ENCODE measurements around the gene ELOA. TPM values are rescaled to one million over a fixed set of nuclear protein-coding genes. Genes with fewer than 3 reads are reported as not detected.

ELOA gene
- total RNA-seq, 1 donor from 2014 or later = 58.1 TPM

GRCh38 chr1:23784846-23785245 lies 41.6 kb downstream of the ELOA start:
- no peak overlapping the region for H3K9ac ChIP-seq (ENCODE audit: low read length)
- peaks cover 37% of the 10 kb centered on the region for H3K36me3 ChIP-seq (ENCODE audit: insufficient read depth, low read length)
- no peak overlapping the region for H3K27ac Mint-ChIP-seq (ENCODE audit: unreplicated experiment)
- peaks cover 11% of the 10 kb centered on the region for H3K4me1 ChIP-seq (ENCODE audit: insufficient read depth, low read length)
- H3K27ac ChIP-seq (ENCODE audit: low read depth, low read length) = no peak overlapping the region
- no peak overlapping the region for H3K4me3 Mint-ChIP-seq (ENCODE audit: unreplicated experiment)
- peaks cover 5% of the 10 kb centered on the region for H3K4me1 Mint-ChIP-seq (ENCODE audit: low read depth, unreplicated experiment)
- no peaks in the 10 kb centered on the region for H3K27me3 ChIP-seq (ENCODE audit: insufficient read depth, low read length)
- DNase-seq (ENCODE audit: low read depth) (no peak), FAIRE-seq (no peak)
- no peaks in the 10 kb centered on the region for H3K27me3 Mint-ChIP-seq (ENCODE audit: low read depth, unreplicated experiment)
- peaks cover 21% of the 10 kb centered on the region for H4K20me1 ChIP-seq (ENCODE audit: insufficient read depth, low read length)
- H2AFZ ChIP-seq (ENCODE audit: low read depth, low read length) = no peak overlapping the region
- TF ChIP-seq, protein P1, sequence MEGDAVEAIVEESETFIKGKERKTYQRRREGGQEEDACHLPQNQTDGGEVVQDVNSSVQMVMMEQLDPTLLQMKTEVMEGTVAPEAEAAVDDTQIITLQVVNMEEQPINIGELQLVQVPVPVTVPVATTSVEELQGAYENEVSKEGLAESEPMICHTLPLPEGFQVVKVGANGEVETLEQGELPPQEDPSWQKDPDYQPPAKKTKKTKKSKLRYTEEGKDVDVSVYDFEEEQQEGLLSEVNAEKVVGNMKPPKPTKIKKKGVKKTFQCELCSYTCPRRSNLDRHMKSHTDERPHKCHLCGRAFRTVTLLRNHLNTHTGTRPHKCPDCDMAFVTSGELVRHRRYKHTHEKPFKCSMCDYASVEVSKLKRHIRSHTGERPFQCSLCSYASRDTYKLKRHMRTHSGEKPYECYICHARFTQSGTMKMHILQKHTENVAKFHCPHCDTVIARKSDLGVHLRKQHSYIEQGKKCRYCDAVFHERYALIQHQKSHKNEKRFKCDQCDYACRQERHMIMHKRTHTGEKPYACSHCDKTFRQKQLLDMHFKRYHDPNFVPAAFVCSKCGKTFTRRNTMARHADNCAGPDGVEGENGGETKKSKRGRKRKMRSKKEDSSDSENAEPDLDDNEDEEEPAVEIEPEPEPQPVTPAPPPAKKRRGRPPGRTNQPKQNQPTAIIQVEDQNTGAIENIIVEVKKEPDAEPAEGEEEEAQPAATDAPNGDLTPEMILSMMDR (IDR thresholded peaks at IDR 0.05; ENCODE audit: insufficient read depth, low read depth, low read length) = no peak
- no peak for TF ChIP-seq EZH2 (IDR thresholded peaks at IDR 0.05; ENCODE audit: insufficient read depth, low read length)
- H3K9me3 ChIP-seq (ENCODE audit: insufficient read depth, low read depth, low read length) = no peaks in the 10 kb centered on the region
- no peak overlapping the region for H3K4me2 ChIP-seq (ENCODE audit: low read length)
- H3K9me3 Mint-ChIP-seq (ENCODE audit: unreplicated experiment) = no peaks in the 10 kb centered on the region
- H3K36me3 Mint-ChIP-seq (ENCODE audit: low read depth, unreplicated experiment) = peaks cover 11% of the 10 kb centered on the region
- H3K79me2 ChIP-seq (ENCODE audit: insufficient read depth, low read length) = peaks cover 42% of the 10 kb centered on the region
- H3K4me3 ChIP-seq (ENCODE audit: insufficient read depth, low read depth, low read length) = no peak overlapping the region

DNA sequence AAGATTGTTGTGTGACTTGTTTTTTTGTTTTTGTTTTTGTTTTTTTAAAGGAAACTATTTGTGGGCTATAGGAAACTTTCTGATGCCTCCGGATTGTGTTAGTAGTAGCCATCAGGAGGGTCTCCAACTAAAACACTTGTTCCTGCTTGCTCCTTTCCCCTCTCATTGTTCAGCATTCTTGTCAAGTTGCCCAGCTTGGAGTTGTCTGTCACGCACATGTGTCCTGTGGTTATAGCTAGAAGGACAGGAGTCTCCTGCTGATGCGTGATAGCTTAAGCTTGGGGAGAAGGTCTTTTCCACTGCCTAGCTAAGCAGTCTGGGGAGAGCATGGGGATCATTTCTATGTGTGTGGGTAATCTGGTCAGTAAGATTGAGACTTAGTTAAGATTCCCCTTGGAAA lies 44.4 kb downstream of the ELOA start:
- peaks cover 28% of the 10 kb centered on the region for H4K20me1 ChIP-seq (ENCODE audit: insufficient read depth, low read length)
- H3K4me3 ChIP-seq (ENCODE audit: insufficient read depth, low read depth, low read length) = no peak overlapping the region

DNA sequence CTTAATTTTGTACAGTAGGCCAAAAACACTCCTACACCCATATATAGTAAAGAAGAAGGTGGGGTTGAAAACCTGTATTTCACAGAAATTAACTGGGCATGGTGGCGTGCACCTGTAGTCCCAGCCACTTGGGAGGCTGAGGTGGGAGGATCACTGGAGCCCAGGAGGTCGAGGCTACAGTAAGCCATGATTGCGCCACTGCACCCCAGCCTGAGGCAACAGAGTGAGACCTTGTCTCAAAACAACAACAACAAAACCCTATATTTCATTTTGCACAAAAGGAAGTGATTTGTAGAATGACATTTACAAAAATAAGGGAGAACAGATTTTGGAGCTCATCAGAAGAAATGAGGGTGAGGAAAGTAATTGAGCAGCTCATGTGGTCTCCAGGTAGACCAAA lies 45.4 kb downstream of the ELOA start:
- no peak for FAIRE-seq
- H3K27me3 Mint-ChIP-seq (ENCODE audit: low read depth, unreplicated experiment) = no peaks in the 10 kb centered on the region
- no peak overlapping the region for H3K4me3 Mint-ChIP-seq (ENCODE audit: unreplicated experiment)
- H3K4me1 ChIP-seq (ENCODE audit: insufficient read depth, low read length) = peaks cover 30% of the 10 kb centered on the region
- H3K4me1 Mint-ChIP-seq (ENCODE audit: low read depth, unreplicated experiment) = peaks cover 12% of the 10 kb centered on the region
- peaks cover 9% of the 10 kb centered on the region for H3K36me3 Mint-ChIP-seq (ENCODE audit: low read depth, unreplicated experiment)
- H4K20me1 ChIP-seq (ENCODE audit: insufficient read depth, low read length) = peaks cover 31% of the 10 kb centered on the region
- no peak overlapping the region for H2AFZ ChIP-seq (ENCODE audit: low read depth, low read length)
- H3K27ac ChIP-seq (ENCODE audit: low read depth, low read length) = no peak overlapping the region
- TF ChIP-seq EZH2 (IDR thresholded peaks at IDR 0.05; ENCODE audit: insufficient read depth, low read length) = no peak
- TF ChIP-seq, protein P1 (IDR thresholded peaks at IDR 0.05; ENCODE audit: insufficient read depth, low read depth, low read length) = no peak
- DNase-seq (ENCODE audit: low read depth) = no peak
- H3K9me3 Mint-ChIP-seq (ENCODE audit: unreplicated experiment) = no peaks in the 10 kb centered on the region
- no peak overlapping the region for H3K4me2 ChIP-seq (ENCODE audit: low read length)
- H3K36me3 ChIP-seq (ENCODE audit: insufficient read depth, low read length) = peaks cover 36% of the 10 kb centered on the region
- H3K79me2 ChIP-seq (ENCODE audit: insufficient read depth, low read length) = peaks cover 42% of the 10 kb centered on the region
- no peaks in the 10 kb centered on the region for H3K27me3 ChIP-seq (ENCODE audit: insufficient read depth, low read length)
- no peak overlapping the region for H3K27ac Mint-ChIP-seq (ENCODE audit: unreplicated experiment)
- H3K9me3 ChIP-seq (ENCODE audit: insufficient read depth, low read depth, low read length) = no peaks in the 10 kb centered on the region
- H3K4me3 ChIP-seq (ENCODE audit: insufficient read depth, low read depth, low read length) = no peak overlapping the region
- H3K9ac ChIP-seq (ENCODE audit: low read length) = no peak overlapping the region

More for the DNA sequence above, 44.4 kb downstream of the ELOA start:
- H3K27ac Mint-ChIP-seq (ENCODE audit: unreplicated experiment) = no peak overlapping the region
- TF ChIP-seq EZH2 (IDR thresholded peaks at IDR 0.05; ENCODE audit: insufficient read depth, low read length) = no peak
- TF ChIP-seq, protein P1 (IDR thresholded peaks at IDR 0.05; ENCODE audit: insufficient read depth, low read depth, low read length) = no peak
- no peaks in the 10 kb centered on the region for H3K27me3 Mint-ChIP-seq (ENCODE audit: low read depth, unreplicated experiment)
- H3K36me3 ChIP-seq (ENCODE audit: insufficient read depth, low read length) = peaks cover 37% of the 10 kb centered on the region
- no peaks in the 10 kb centered on the region for H3K9me3 ChIP-seq (ENCODE audit: insufficient read depth, low read depth, low read length)
- no peak overlapping the region for H3K9ac ChIP-seq (ENCODE audit: low read length)
- H3K9me3 Mint-ChIP-seq (ENCODE audit: unreplicated experiment) = no peaks in the 10 kb centered on the region
- H3K4me1 Mint-ChIP-seq (ENCODE audit: low read depth, unreplicated experiment) = peaks cover 12% of the 10 kb centered on the region
- FAIRE-seq = no peak
- H3K4me2 ChIP-seq (ENCODE audit: low read length) = no peak overlapping the region
- no peak overlapping the region for H2AFZ ChIP-seq (ENCODE audit: low read depth, low read length)
- DNase-seq (ENCODE audit: low read depth) = no peak
- no peak overlapping the region for H3K27ac ChIP-seq (ENCODE audit: low read depth, low read length)
- no peak overlapping the region for H3K4me3 Mint-ChIP-seq (ENCODE audit: unreplicated experiment)
- H3K79me2 ChIP-seq (ENCODE audit: insufficient read depth, low read length) = peaks cover 37% of the 10 kb centered on the region
- no peaks in the 10 kb centered on the region for H3K27me3 ChIP-seq (ENCODE audit: insufficient read depth, low read length)
- peaks cover 21% of the 10 kb centered on the region for H3K4me1 ChIP-seq (ENCODE audit: insufficient read depth, low read length)
- peaks cover 9% of the 10 kb centered on the region for H3K36me3 Mint-ChIP-seq (ENCODE audit: low read depth, unreplicated experiment)

All from astrocyte (in vitro differentiated cells and primary cell).